ENCODE data around the gene DDI2.

DDI2 gene

GRCh38 chr1:15703562-15703961 lies 86.3 kb downstream of the DDI2 start:
- DNase-seq (ENCODE audit: low spot score): peak; percentile 93

- DNase-seq (ENCODE audit: low spot score): no peak
Measured at GRCh38 chr1:15704526-15705183, 87.4 kb downstream of the DDI2 start.

- DNase-seq (ENCODE audit: low spot score): no peak
Measured at GRCh38 chr1:15705184-15705566, 87.9 kb downstream of the DDI2 start.

- no peak for DNase-seq (ENCODE audit: low spot score)
Measured at GRCh38 chr1:15706751-15707150, 89.5 kb downstream of the DDI2 start.

GRCh38 chr1:15707239-15707925 lies 90.1 kb downstream of the DDI2 start:
- no peak for DNase-seq (ENCODE audit: low spot score)

GRCh38 chr1:15708486-15709137 lies 91.4 kb downstream of the DDI2 start:
- DNase-seq (ENCODE audit: low spot score): no peak

GRCh38 chr1:15709226-15709625 lies 92.0 kb downstream of the DDI2 start:
- no peak for DNase-seq (ENCODE audit: low spot score)

- no peak for DNase-seq (ENCODE audit: low spot score)
Measured at GRCh38 chr1:15712168-15712567, 94.9 kb downstream of the DDI2 start.

GRCh38 chr1:15714406-15715136 lies 97.3 kb downstream of the DDI2 start:
- peak; percentile 55 for DNase-seq (ENCODE audit: low spot score)

GRCh38 chr1:15717418-15718125 lies 100.3 kb downstream of the DDI2 start:
- DNase-seq (ENCODE audit: low spot score): no peak

- no peak for DNase-seq (ENCODE audit: low spot score)
Measured at GRCh38 chr1:15718199-15718601, 100.9 kb downstream of the DDI2 start.

Measured in hepatic stellate cell (primary cell).